IPS-15b (cell line): ENCODE data around the gene OR2A7.
"Not testable (repeated sequence)": the region's sequence is repeated elsewhere in the genome, so short reads cannot be mapped to it uniquely, and the experiment has no call there.

Source experiments
- H3K27me3 ChIP-seq: one replicate; pipeline ENCODE4 v1.6.1; 2013; ENCODE audit warnings: low read length; ENCODE audit not compliant: control insufficient read depth, insufficient read depth
- H3K36me3 ChIP-seq: one replicate; pipeline ENCODE4 v1.6.1; 2013; ENCODE audit warnings: low read length; ENCODE audit not compliant: control insufficient read depth, insufficient read depth
- H3K4me1 ChIP-seq: one replicate; pipeline ENCODE4 v1.6.1; 2013; ENCODE audit warnings: mild to moderate bottlenecking, low read length; ENCODE audit not compliant: control insufficient read depth, insufficient read depth
- H3K4me3 ChIP-seq: one replicate; pipeline ENCODE4 v1.5.1; 2013; ENCODE audit warnings: low read depth, low read length
- H3K9ac ChIP-seq: one replicate; pipeline ENCODE4 v1.6.1; 2013; ENCODE audit warnings: low read depth, mild to moderate bottlenecking, low read length
- H3K9me3 ChIP-seq: one replicate; pipeline ENCODE4 v1.6.1; 2013; ENCODE audit warnings: mild to moderate bottlenecking, low read length; ENCODE audit not compliant: control insufficient read depth, insufficient read depth

Gene OR2A7

GRCh38 chr7:144283716-144284115 is 19.1 kb upstream of the OR2A7 start:
- not testable (repeated sequence) for H3K9me3 ChIP-seq, H3K27me3 ChIP-seq, H3K4me3 ChIP-seq, H3K4me1 ChIP-seq, H3K9ac ChIP-seq, H3K36me3 ChIP-seq

DNA sequence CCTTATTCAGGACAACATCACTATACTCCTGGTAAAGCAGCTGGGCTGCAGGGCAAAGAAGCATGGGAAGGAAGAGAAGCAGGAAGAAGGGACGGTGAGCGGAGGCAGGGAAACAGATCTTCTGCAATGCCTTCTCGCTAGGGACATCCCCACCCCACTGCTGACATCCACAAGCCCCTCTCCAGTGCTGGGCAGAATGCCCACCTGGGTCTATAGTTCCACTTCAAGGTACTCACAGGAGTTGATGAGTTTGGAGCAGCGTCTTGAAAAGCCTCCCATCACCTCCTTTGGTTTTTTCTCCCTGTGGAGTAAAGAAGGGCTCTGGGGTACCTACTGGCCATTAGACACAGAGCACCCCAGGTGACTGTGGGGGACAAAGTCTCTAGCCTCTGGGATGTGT is 17.9 kb upstream of the OR2A7 start:
- not testable (repeated sequence) for H3K4me3 ChIP-seq, H3K27me3 ChIP-seq, H3K4me1 ChIP-seq, H3K36me3 ChIP-seq, H3K9ac ChIP-seq, H3K9me3 ChIP-seq

DNA sequence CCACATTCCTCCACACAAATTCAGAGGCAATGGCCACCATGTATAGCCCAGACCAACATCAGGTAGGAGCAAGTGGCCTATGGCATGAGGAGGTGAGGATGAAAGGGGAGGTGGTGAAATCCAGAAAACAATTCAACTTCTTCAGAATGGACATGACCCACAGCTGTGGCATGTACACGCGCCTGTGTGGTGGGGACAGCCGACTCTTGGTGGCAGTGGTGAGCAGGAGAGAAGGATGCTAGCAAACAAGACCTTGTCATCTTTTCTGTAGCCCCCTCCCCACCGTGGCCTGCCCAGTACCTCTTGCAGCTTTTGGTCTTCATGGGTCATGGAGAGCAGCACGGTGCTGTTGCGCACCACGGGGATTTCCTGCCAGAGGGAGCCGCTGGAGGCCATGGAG is 17.4 kb upstream of the OR2A7 start:
- not testable (repeated sequence) for H3K4me1 ChIP-seq, H3K27me3 ChIP-seq, H3K36me3 ChIP-seq, H3K4me3 ChIP-seq, H3K9me3 ChIP-seq, H3K9ac ChIP-seq

GRCh38 chr7:144280010-144280409 is 15.4 kb upstream of the OR2A7 start:
- H3K27me3 ChIP-seq, H3K4me1 ChIP-seq, H3K9me3 ChIP-seq, H3K4me3 ChIP-seq, H3K36me3 ChIP-seq, H3K9ac ChIP-seq: not testable (repeated sequence)

DNA sequence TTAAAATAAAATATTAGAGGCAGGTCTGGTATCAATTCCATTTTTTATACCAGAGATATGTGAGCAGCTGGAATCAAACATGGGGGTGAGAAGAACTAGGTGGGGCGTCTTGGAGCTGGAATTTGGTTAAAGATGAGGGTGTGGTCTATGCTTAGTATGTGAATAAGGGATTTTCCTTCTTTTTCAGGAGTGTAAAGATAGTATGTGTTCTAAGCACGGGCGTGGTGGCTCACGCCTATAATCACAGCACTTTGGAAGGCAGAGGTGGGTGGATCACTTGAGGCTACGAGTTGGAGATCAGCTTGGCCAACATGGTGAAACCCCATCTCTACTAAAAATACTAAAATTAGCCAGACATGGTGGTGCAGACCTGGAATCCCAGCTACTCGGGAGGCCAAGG is 10.7 kb upstream of the OR2A7 start:
- not testable (repeated sequence) for H3K27me3 ChIP-seq

GRCh38 chr7:144269188-144269587 is 4.6 kb upstream of the OR2A7 start, which contains the start of gene CTAGE8:
Gene CTAGE8, minus strand, starts transcription at chr7:144269288. Its CDS starts 38 bp downstream, at chr7:144269250.
- not testable (repeated sequence) for H3K9me3 ChIP-seq, H3K36me3 ChIP-seq, H3K9ac ChIP-seq, H3K4me1 ChIP-seq, H3K4me3 ChIP-seq, H3K27me3 ChIP-seq

More for the DNA sequence above, 10.7 kb upstream of the OR2A7 start:
- H3K9ac ChIP-seq, H3K36me3 ChIP-seq, H3K4me1 ChIP-seq, H3K9me3 ChIP-seq, H3K4me3 ChIP-seq: not testable (repeated sequence)

DNA sequence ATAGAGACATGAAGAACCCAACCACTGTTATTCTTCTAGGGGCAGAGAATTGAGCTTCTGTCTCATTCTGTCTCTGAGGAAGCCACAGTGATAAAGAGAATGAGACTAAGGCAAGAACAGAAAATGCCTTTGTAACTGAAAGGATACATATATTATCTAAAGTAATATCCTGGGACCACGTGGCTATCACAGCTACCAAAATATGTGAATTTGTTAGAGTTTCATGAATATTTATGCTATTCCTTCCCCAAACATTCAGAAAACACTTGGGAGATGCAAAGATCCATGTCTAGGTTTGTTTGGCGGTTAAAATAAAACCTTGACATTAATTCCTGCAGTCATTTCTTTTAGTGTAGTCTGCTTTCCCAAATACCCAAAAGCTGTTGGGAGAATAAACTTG is 2.5 kb downstream of the OR2A7 start:
- H3K36me3 ChIP-seq, H3K9me3 ChIP-seq, H3K27me3 ChIP-seq, H3K9ac ChIP-seq, H3K4me3 ChIP-seq, H3K4me1 ChIP-seq: not testable (repeated sequence)

DNA sequence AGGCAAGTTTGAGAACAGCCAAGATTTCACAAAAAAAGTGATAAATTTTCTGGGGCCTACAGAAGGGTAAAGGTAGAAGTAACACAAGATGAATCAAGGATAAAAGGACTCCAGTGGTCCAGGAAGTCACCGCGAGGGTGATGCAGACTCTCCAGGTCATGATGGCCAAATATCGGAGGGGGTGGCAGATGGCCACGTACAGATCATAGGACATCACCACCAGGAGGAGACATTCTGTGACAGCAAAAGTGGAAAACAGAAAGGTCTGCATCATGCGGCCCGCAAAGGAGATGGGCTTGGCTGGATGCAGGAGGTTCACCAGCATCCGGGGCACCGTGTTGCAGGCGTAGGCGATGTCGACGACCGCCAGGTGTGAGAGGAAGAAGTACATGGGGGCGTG is 5.5 kb downstream of the OR2A7 start:
- H3K4me3 ChIP-seq, H3K9ac ChIP-seq, H3K9me3 ChIP-seq, H3K36me3 ChIP-seq, H3K27me3 ChIP-seq, H3K4me1 ChIP-seq: not testable (repeated sequence)

DNA sequence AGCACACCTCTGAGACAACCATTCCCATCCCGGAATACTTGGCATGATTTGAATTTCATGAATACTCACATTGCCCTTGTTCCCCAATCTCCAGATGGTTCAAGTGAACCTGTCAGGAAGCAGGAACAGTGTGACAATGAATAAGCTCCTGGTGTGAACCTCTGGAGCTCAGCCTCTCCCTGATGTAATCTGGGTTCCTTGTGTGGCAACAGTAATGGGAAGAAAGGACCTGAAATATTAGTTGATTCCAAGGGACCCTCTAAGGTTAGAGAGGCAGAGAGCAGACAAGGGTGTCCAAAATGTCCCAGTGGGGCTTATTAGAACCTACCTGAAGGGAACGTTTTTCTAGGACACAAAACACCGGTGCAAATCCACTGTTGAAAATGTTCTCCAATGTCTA is 8.5 kb downstream of the OR2A7 start:
- no peaks in the 10 kb centered on the region for H3K4me1 ChIP-seq
- H3K9ac ChIP-seq, result no peak overlapping the region
- H3K36me3 ChIP-seq, result no peaks in the 10 kb centered on the region
- no peaks in the 10 kb centered on the region for H3K27me3 ChIP-seq
- H3K9me3 ChIP-seq, result no peaks in the 10 kb centered on the region
- H3K4me3 ChIP-seq, result no peak overlapping the region

- no peaks in the 10 kb centered on the region for H3K27me3 ChIP-seq
- no peaks in the 10 kb centered on the region for H3K36me3 ChIP-seq
- no peak overlapping the region for H3K4me3 ChIP-seq
- H3K4me1 ChIP-seq, result no peaks in the 10 kb centered on the region
- no peaks in the 10 kb centered on the region for H3K9me3 ChIP-seq
- H3K9ac ChIP-seq, result no peak overlapping the region
These were observed 9.1 kb downstream of the OR2A7 start for GRCh38 chr7:144255471-144255897.

GRCh38 chr7:144252307-144252706 is 12.3 kb downstream of the OR2A7 start:
- H3K9ac ChIP-seq, H3K36me3 ChIP-seq, H3K9me3 ChIP-seq, H3K4me3 ChIP-seq, H3K4me1 ChIP-seq, H3K27me3 ChIP-seq: not testable (repeated sequence)

GRCh38 chr7:144247674-144248330 is 16.8 kb downstream of the OR2A7 start:
- H3K9me3 ChIP-seq, H3K27me3 ChIP-seq, H3K9ac ChIP-seq, H3K36me3 ChIP-seq, H3K4me3 ChIP-seq, H3K4me1 ChIP-seq: not testable (repeated sequence)

GRCh38 chr7:144246967-144247366 is 17.6 kb downstream of the OR2A7 start:
- not testable (repeated sequence) for H3K36me3 ChIP-seq, H3K9ac ChIP-seq, H3K4me3 ChIP-seq, H3K9me3 ChIP-seq, H3K4me1 ChIP-seq, H3K27me3 ChIP-seq
